SIG-M5 treated with dmso at 0.1 percent for 504 hours (cell line): ENCODE measurements around the gene DDX25.

ENCODE experiments used
- DNase-seq: peaks from one replicate; lab custom pipeline; 2025; ENCODE audit not compliant: unreplicated experiment; lab: John Stamatoyannopoulos, UW

The DDX25 gene

GRCh38 chr11:125933030-125933813, 28.9 kb downstream of the DDX25 start:
- DNase-seq = no peak

- DNase-seq = no peak
These were observed 30.2 kb downstream of the DDX25 start for GRCh38 chr11:125934473-125934872.

GRCh38 chr11:125935056-125935455, 30.7 kb downstream of the DDX25 start:
- no peak for DNase-seq

GRCh38 chr11:125935618-125936199, 31.4 kb downstream of the DDX25 start:
- no peak for DNase-seq

DNA sequence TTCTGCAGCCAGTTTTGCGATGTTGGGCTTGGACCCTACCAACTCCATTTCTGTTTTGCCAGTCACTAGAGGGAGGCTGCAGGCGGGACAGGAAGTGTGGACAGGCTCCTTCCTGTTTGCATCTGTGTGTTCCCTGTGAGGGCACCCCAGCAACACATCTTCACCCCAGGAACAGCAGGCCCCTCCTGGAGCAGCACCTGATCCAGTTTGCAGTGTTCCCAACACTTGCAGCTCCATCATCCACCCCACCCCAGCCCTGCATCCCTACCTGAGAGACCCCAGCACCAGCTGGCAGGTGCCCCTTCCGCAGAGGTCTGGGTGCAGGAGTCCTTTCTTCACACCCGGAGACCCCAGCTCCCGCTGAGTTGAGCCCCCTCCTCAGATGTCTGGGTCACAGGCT, 34.1 kb downstream of the DDX25 start:
- no peak for DNase-seq

- no peak for DNase-seq
These were observed 34.8 kb downstream of the DDX25 start for GRCh38 chr11:125939081-125939521.

GRCh38 chr11:125940145-125940544, 35.8 kb downstream of the DDX25 start:
- no peak for DNase-seq

GRCh38 chr11:125941267-125941618, 36.9 kb downstream of the DDX25 start:
- DNase-seq = no peak

DNA sequence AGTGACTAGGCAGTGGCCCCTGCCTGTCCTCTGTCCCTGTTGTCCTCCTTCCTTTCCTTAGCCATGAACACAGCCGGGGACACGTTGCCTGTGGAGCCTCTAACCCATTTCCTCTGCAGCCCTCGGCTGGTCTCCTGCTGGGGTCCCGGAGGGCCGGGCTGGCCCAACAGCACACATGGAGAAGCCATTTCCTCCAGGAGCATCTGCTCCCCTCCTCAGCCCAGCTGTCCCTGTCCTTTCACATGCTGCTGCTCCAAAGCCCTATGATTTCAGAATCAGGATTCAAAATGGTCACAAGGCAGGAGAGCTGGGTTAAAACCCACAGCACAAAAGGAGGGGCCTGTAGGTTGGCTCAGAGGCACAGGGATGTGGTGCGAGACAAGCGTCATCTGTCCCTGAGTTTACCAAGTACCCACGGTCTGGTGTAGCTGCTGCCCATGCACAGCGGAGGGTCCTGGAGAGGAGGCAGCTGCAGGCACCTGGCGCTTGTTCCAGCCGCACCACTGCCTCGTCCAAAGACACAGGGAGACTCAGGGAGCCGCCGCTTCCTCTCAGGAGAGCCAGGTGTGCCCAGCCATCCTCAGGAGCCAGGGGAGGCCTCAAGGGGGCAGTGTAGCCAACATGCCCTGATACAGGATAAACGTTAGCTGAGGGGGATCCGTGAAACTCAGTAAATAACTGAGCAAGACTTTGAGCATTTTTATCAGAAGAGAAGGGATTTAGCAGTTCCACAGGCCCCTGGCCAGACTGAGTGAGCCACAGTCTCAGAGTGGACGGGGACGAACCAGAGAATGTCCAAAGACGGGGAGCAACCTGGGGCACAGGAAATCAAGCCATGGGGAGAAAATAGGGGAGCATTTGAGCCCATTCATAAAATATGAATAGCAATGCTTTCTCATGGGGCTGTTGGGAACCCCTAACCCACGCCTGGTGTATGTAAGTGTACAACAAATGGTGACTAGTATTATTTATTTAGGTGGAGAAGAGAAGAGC, 37.6 kb downstream of the DDX25 start:
- DNase-seq = no peak

GRCh38 chr11:125942771-125943428, 38.6 kb downstream of the DDX25 start:
- DNase-seq = no peak

- DNase-seq = no peak
These were observed 39.5 kb downstream of the DDX25 start for GRCh38 chr11:125943661-125944349.

- no peak for DNase-seq
These were observed 40.2 kb downstream of the DDX25 start for GRCh38 chr11:125944350-125945010.

GRCh38 chr11:125945011-125945796, 40.9 kb downstream of the DDX25 start:
- DNase-seq = no peak

GRCh38 chr11:125945797-125946520, 41.7 kb downstream of the DDX25 start, which contains the start of gene VSIG10L2:
Gene VSIG10L2 (plus strand): TSS chr11:125946044. CDS start chr11:125946056, 12 bp downstream.
- DNase-seq = no peak

- no peak for DNase-seq
These were observed 42.6 kb downstream of the DDX25 start for GRCh38 chr11:125946712-125947418.

DNA sequence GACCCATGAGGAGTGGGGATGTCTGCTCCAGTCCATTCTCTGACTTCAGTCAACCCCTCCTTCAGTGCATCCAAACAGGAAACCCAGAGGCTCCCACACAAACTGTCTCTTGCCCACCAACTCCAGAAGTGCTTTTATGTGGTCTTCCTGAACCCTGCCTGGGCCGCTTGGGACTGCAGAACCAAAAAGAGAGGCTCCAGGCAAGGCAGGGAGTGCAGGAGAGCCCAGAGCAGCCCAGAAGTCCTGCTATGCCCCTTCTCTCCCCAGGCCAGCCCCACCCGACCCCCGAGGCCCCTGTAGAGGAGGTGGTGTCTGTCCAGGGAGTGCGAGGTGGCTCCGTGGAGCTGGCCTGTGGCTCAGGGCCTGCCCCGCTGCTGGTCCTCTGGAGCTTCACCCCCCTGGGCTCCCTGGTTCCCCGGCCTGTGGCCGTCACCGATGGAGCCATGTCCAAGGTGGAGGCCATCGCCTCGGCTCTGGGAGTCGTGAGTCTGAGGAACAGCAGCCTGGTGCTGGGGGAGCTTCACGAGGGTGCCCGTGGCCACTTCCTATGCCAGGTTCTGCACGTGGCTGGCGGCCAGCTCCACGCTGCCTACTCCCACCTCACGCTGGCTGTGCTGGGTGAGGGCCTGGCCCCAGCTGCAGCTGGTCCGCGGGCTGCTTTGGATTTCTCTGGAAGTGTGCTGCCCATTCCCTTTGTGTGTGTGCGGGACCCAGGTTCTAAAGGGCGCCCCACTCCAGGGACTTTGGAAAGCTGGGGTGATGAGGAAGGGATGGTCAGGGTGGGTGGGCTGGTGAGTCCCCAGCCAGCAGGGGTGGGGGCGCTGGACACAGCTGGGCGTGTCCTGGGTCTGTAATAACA, 43.3 kb downstream of the DDX25 start:
- DNase-seq = no peak
